HG02763 (cell line): ENCODE measurements around the gene BTG4.

Experiments used
- ATAC-seq: cut with Tn5 transposase; IDR thresholded peaks from one replicate; pipeline ENCODE4 v1.9.1; 2021; ENCODE audit warnings: mild to moderate bottlenecking, moderate library complexity; ENCODE audit not compliant: unreplicated experiment

Gene BTG4

DNA sequence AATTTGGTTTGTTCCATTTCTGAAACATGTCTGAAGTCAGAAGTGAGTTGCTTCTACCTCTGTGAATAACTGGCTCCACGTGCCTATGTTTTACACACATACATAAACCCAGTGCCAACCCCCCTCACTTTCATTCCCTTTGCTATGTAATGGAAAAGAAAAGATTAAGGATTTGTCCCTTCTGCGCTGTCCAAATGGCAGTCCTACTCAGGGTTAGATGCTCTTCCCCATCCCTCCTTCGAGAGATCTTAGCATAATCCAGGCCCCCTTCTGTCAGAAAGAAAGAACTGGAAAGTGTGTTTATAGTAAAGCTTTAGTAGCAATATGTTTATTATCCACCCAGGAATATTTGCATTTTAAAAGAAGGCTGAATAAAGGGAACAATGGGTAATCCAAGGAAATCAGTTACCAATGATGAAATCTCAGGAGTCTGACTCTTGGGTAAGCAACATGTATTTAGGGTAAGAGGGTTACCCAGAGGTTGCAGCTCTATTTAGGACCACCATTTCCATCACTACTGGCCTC, 25.2 kb upstream of the BTG4 start:
- no peak for ATAC-seq

DNA sequence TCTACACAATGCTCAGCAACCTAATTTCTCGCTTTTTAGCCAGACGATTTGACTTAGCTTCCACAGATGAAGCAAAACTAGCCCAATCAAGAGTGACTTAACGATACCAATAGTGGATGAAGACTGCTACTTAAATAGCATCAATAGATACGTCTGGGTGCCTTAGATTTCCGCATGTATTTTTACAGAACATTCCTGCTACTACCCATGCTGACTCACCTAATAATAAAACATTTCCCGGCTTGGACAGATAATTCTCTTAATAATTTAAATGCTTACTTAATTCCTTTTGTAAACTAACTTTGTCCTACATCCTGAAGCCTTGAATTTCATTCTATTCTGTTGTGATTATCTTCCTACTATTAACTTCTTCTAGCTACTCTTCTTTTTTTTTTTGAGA, 23.1 kb upstream of the BTG4 start:
- ATAC-seq: no peak

- ATAC-seq: no peak
Measured at GRCh38 chr11:111532365-111532709, 20.2 kb upstream of the BTG4 start.

DNA sequence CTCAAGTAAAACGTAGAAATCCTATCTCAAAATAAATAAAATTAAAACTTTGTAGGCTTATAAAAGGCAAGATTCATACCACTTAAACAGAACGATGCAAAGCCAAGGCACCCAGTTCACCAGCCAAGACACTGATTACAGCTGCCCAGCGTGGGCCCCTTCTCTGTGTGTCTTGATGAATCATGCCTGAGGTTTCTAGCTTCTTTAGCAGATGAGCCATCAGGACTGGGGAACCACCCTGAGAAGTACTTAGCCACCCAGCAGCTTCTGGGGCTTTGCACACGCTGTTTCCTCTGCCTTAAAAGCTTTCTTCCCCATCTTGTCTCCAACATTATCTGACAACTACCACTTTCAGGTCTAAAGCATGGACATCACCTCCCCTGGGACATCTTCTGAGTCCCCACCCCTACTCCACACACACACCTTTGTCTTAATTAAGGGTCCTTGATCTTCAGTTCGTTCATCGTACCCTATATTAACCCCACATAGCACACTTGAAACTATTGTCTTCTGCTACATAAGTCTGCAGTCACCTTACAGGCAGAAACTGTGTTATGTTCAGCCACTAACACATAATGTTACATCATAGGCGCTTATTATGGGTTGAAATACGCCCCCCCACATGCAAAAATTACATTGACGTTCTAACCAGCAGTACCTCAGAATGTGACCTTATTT, 19.6 kb upstream of the BTG4 start:
- peak; percentile 47 for ATAC-seq

- no peak for ATAC-seq
Measured at GRCh38 chr11:111531136-111531535, 18.9 kb upstream of the BTG4 start.

DNA sequence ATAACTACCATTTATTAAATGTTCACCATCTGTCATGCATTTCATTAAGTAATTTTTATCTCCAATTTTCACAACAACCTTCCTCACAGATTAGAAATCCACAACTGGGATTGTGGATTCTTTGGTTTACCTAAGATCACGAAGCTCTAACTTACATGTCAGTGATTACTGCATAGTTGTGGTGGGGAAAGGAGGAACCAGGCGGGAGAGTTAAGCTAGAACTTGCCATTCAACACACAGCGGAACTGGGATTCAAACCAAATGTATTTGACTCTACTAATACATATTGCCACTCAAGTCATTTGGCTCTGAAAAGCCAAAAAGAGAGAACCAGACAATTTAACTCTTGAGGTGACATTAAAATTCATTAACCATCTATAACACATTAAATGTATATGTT, 17.9 kb upstream of the BTG4 start:
- ATAC-seq: no peak

- ATAC-seq: no peak
Measured at GRCh38 chr11:111528557-111528956, 16.4 kb upstream of the BTG4 start.

DNA sequence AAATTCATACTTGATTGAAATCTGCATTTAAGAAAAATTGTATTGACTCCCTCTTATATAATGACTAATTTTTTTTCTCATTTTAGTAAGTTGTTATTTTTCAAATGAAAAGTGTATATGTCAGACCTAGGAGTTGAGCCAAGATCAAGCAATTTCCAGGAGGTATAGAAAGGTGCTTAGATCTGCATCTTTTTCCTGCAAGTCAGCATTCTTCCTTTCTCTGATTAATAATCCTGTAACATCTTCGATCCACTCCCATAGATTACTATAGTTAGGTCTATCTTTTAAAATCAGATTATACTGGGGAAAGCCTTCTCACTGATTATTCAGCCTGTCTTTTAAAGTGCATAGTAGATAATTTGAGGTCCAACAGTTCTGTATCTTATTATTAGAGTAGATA, 15.1 kb upstream of the BTG4 start:
- no peak for ATAC-seq

DNA sequence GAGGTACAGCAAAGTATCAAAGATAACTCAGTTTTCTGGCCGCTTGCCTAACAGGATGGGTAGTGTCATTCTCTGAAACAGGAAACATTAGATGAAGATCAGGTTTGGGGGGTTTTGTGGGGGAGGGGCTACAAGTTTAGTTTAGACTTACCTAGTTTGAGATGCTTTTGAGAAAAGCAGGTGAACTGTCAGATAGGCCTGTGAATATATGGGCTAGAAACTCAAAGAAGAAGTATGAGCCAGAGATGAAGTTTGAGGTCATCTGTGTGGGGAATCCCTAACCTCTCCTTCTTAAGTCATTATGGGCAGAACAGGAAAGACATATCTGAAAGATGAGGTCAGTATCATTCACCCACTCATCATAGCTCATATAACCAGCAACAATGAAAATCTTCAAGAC, 14.3 kb upstream of the BTG4 start:
- no peak for ATAC-seq

GRCh38 chr11:111525456-111525855, 13.3 kb upstream of the BTG4 start:
- ATAC-seq: no peak

DNA sequence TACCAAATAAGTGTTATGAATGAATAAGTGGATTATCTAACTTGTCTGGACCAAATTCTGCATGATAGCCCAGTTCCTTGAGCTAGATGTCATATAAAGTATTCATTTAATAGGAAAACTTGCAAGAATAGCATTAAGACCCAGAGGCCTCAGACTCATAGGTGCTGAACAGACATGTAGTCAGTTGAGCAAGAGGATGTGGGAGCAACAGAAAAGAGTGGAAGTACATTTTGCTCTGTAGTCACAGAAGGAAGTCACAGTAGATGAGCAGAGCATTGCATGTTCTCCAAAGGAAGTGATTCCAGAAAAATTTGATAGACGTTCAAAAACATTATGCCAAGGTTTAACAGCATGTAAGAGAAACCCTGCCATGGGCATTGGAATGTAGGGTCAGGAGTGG, 11.9 kb upstream of the BTG4 start:
- no peak for ATAC-seq

DNA sequence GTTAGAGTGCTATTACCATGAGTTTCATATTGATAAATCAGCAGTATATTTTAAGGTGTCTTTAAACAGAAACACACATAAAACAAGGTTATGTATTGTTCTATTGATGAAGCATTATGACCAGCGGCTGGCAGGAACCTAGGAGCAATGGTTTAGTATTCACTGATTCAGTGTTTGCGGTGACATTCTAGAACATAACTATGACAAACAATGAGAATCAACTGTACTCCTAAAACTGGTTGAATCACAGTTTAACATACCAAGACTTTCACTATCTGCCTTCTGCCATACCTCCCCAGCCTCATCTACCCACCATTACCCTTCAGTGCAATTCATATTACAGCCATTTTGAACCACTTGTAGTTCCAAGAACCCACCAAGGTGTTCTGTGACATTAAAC, 11.2 kb upstream of the BTG4 start:
- no peak for ATAC-seq

- no peak for ATAC-seq
Measured at GRCh38 chr11:111522426-111522825, 10.2 kb upstream of the BTG4 start.

GRCh38 chr11:111521135-111521534, 8.9 kb upstream of the BTG4 start:
- ATAC-seq: no peak

DNA sequence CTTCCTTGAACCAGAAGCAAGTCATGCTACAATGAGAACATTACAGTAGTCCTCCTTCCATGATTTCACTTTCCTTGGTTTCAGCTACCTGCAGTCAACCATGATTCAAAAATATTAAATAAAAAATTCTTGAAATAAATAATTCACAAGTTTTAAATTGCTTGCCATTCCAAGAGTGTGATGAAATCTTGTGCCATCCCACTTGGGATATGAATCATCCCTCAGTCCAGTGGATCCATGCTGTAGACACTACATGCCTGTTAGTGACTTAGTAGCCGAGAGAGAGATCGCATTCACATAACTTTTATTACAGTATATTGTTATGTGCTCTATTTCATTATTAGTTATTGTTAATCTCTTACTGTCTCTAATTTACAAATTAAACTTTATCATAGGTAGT, 8.4 kb upstream of the BTG4 start:
- ATAC-seq: no peak

DNA sequence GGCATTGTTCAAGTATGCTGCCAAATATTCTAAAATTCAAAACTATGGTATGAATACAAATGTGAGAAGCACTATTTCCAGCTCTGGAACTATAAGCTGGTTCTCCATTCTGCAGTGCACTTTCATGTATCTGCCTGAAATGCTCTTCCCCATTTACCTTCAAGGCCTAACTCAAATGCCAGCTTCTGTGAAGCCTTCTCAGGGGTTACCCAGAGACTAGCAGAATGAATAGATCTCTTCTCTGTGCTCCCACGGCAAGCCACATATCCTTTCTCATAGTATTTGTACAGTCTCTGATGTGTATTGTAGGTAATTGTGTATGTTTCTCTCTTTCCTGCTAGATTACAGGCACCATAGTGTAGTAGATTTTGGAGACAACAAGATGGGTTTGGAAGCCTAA, 6.5 kb upstream of the BTG4 start:
- no peak for ATAC-seq

GRCh38 chr11:111515591-111515990, 3.4 kb upstream of the BTG4 start:
- no peak for ATAC-seq

DNA sequence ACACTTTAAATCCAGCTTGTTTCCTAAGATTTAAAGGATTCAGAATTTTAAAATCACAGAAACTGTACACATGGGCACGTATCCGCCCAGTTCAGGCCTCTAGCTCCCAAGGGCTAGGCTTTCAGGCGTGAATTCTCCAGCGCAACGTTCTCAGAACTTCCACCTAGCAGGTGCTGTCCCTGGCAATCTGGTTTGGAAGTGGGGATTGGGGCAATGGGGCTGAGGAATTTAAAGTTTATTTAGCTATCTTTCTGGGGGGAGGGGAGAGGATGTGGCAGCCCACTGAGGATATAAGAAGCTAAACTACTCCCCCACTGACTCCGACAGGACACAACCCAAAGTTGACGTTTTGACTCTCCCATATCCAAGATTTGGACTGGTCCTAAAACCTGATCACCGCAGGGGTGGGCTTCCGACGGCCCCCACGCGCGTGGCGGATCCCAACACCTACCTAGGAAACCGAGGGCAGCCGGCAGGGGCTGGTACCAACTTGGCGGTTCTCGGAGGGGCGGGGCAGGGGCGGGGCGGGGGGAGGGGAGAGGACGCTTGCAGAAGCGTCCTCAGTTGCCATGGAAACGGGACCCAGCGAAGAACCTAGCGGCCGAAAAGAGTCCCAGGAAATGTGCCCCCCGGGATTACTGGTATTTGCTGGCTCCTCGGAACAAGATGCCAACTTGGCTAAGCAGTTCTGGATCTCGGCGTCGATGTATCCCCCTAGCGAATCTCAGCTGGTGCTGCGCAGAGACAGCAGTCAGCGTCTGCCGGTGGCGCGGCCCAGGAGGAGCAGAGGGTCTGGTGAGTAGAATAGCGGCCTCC, 2.2 kb upstream of the BTG4 start, which contains the start of gene HOATZ:
HOATZ (plus strand) TSS at position 563 of the 816 bp plus-strand sequence; CDS start at position 570, 7 bp downstream.
- no peak for ATAC-seq

DNA sequence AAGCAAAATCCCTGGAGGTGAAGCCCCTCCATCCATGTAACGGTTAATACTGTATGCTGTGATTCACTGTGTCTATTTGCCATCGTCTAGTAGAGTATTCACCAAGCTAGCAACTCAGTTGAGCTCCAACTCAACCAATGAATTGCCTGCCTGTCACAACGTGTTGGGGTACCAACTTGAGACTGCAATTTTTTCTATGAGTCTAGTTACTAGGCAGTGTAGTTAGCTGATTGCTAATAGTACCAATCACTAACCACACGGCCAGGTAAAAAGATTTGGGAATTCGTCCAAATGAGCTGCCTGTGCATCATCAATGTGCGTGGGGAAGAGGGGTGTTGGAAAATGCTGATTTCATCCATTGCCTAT, 1.0 kb upstream of the BTG4 start:
- no peak for ATAC-seq

DNA sequence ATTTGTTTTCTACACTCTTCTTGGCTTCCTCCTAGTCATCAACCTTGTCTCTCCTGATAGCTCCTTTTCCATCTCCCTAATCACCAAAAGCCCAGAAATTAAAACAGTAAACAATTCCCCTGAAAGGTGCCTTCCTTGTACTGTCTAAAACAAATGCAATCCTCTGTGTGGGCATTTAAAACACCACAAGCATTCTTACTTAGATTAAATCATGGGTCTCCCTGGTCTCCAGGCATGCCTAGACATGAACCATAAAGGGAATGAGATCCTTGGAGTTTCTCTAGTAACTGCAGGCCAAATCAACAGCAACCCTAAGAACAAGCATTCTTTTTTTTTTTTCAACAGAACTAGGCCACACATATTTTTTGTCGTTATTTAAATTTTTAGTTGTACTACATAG, 1.9 kb downstream of the BTG4 start:
- ATAC-seq: no peak

GRCh38 chr11:111502611-111503010, 9.6 kb downstream of the BTG4 start:
- ATAC-seq: no peak

GRCh38 chr11:111500481-111500880, 11.7 kb downstream of the BTG4 start:
- no peak for ATAC-seq
